BJ (cell line): ENCODE results near the gene PRDM10. TPM values are rescaled to one million over a fixed set of nuclear protein-coding genes. Genes with fewer than 3 reads are reported as not detected.

Experiments used
- CTCF ChIA-PET: fragments of 350-600 bp; formaldehyde crosslinking; extraction: SDS; loops from one replicate; lab custom pipeline; 2021; ENCODE audit warnings: antibody characterized with exemption, inconsistent platforms; lab: Yijun Ruan, JAX
- POLR2A ChIA-PET: fragments of 300-600 bp; sonication (Branson Sonifier 250); formaldehyde crosslinking; extraction: SDS; loops from one replicate; lab custom pipeline; 2021; ENCODE audit warnings: antibody characterized with exemption; lab: Charles Lee
- DNase-seq: peaks from one replicate; pipeline ENCODE4 v3.0.0-alpha.2; 2011; ENCODE audit warnings: low read depth
- H3K27me3 ChIP-seq: 2 replicates; pipeline ENCODE4 v1.6.0; 2011; ENCODE audit warnings: low read length; ENCODE audit not compliant: control insufficient read depth, insufficient read depth
- H3K36me3 ChIP-seq: 2 replicates; pipeline ENCODE4 v1.5.1; 2011; ENCODE audit warnings: low read length; ENCODE audit not compliant: control insufficient read depth, insufficient read depth
- H3K4me3 ChIP-seq: 2 replicates; pipeline ENCODE4 v1.5.1; 2011; ENCODE audit warnings: low read depth, mild to moderate bottlenecking, control low read depth, low read length
- polyA plus RNA-seq: library from polyadenylated mRNA; depleted of rRNA; stranded (reverse); fragments of >200 nt; gene quantifications from 2 replicates; pipeline ENCODE4 v1.2.3, GENCODE V29; 2011
- TF ChIP-seq, protein P1 (sequence below): IDR thresholded peaks from 2 replicates; pipeline ENCODE4 v1.5.1; 2011; ENCODE audit warnings: low read depth, mild to moderate bottlenecking, control low read depth, inconsistent platforms, low read length, moderate library complexity; ENCODE audit not compliant: insufficient read depth

PRDM10 gene
- polyA plus RNA-seq, 1 experiment: 5.5 TPM

DNA sequence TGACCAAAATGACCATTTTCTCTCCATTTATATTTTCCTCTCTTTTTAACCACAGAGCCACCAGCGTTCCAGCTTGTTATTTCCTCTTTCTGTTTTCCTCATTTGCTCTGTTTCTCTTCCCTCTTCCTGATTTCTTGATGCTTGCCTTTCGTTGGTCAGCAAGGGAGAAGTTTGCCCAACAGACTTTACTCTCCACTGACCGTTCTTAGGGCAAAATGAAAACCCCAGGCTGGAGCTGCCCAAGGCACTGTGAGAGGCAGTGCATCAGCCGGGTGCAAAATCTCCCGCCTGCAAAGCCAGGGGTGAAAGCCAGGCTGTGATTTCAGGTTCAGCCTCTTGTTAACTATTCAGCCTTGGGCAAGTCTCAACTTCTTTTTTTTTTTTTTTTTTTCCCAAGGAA lies 40.9 kb upstream of the PRDM10 start:
- ChIA-PET CTCF (no interaction called here), POLR2A (no interaction called here)
- no peaks in the 10 kb centered on the region for H3K36me3 ChIP-seq
- DNase-seq: no peak
- H3K4me3 ChIP-seq: no peak overlapping the region
- H3K27me3 ChIP-seq: no peaks in the 10 kb centered on the region
- TF ChIP-seq, protein P1, sequence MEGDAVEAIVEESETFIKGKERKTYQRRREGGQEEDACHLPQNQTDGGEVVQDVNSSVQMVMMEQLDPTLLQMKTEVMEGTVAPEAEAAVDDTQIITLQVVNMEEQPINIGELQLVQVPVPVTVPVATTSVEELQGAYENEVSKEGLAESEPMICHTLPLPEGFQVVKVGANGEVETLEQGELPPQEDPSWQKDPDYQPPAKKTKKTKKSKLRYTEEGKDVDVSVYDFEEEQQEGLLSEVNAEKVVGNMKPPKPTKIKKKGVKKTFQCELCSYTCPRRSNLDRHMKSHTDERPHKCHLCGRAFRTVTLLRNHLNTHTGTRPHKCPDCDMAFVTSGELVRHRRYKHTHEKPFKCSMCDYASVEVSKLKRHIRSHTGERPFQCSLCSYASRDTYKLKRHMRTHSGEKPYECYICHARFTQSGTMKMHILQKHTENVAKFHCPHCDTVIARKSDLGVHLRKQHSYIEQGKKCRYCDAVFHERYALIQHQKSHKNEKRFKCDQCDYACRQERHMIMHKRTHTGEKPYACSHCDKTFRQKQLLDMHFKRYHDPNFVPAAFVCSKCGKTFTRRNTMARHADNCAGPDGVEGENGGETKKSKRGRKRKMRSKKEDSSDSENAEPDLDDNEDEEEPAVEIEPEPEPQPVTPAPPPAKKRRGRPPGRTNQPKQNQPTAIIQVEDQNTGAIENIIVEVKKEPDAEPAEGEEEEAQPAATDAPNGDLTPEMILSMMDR: no peak

DNA sequence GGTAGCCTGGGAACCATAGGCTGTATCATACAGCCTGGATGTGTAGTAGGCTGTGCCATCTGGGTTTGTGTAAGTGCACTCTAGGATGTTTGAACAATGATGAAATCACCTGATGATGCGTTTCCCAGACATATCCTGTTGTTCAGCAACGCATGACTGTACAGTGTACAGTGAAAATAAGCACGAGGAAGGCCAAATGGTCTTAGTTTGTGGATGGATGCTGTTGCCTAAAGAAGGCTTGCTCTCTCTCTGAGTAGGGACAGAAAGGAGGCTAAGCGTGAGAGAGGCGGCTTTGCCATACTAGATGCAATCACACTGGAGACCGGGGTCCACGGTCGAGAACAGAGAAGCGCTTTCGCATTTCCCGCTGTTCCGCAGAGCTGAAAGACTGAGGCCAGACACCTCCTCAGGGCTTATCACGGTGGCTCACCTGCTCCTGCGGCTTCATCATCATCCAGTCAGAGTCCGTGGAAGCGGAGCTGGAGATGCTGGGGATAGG lies 39.5 kb upstream of the PRDM10 start:
- ChIA-PET CTCF (no interaction called here), POLR2A (no interaction called here)
- peak; percentile 71 for DNase-seq
- Histone ChIP-seq H3K27me3 (no peaks in the 10 kb centered on the region), H3K36me3 (no peaks in the 10 kb centered on the region), H3K4me3 (no peak overlapping the region)
- TF ChIP-seq, protein P1: no peak

DNA sequence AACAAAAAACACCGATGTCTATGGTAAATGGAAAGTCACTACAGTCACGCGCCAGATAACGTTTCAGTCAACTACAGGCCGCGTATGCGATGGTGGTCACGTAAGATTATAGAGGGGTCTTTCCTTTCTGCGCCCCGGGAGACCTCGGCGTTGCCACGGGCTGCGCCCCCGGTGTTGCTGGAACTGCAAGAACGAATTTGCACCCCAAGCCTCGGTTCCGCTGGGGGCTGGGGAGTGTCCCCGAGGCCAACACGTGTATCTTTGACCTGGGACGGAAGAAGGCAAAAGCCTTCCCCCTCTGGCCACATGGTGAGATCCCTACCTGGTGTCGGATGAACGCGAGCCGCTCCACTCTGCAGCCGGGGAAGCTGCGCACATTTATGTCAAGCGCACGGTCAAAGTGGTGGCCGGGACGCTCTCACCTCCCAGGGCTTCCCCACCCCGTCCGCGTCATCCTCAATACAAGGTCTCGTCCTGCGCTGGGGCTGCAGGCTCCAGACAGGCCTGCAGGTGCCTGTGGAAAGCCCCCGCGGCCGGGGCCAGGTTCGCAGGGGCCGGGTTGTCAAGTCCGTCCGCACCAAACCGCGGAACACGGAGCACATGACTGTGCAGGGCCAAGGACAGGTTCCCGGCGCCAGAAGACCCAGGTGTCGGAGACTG lies 37.8 kb upstream of the PRDM10 start:
- H3K4me3 ChIP-seq: no peak overlapping the region
- TF ChIP-seq, protein P1: no peak
- ChIA-PET POLR2A (no interaction called here), CTCF (no interaction called here)
- DNase-seq: no peak
- no peaks in the 10 kb centered on the region for H3K36me3 ChIP-seq
- H3K27me3 ChIP-seq: no peaks in the 10 kb centered on the region

DNA sequence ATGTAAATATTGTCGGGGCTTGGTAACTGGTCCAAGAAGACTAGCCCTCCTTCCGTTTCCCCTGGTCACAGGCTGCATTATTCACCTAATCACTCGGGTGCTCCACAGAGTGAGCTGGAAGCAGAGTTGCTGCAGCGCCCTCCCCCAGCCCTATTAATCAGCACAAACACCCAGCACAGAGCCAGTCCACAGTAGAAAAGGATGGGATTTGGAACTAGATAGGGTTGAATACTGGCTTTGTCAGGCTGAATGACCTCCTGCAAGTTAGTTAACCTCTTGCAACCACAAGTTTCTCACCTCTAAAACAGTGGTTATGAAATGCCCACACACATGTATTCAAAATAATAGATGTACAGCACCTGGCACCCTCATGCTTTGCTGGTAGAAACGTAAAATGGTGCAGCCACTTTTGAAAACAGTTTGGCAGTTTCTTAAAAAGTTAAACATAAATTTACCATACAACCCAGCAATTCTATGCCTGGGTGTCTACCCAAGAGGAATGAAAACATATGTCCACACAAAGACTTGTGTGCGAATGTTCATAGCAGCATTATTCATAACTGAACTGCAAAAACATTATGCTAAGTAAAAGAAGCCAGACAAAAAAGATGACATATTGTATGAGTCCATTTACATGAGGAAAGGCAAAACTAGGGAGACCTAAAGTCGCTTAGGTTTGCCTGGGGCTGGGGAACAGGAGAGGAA lies 35.4 kb upstream of the PRDM10 start:
- Histone ChIP-seq H3K4me3 (no peak overlapping the region), H3K27me3 (no peaks in the 10 kb centered on the region), H3K36me3 (no peaks in the 10 kb centered on the region)
- ChIA-PET POLR2A (no interaction called here), CTCF (no interaction called here)
- DNase-seq: no peak
- TF ChIP-seq, protein P1: no peak

DNA sequence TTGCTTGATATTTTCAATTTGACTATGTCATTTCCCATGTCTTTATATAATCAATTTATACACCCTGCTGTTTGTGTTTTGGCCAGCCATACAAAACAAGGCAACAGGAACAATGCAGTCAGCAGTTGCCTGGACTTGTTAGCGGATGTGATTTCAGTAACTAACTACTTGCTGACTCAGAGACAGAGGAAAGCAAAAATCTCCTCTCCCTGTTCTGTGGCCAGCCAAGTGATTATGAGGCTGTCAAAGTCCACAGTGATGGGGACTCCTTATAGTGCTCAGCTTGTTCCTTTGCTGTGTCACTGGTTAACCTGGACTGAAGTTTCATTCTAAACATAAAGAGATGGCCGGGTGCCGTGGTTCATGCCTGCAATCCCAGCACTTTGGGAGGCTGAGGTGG lies 34.4 kb upstream of the PRDM10 start:
- no peaks in the 10 kb centered on the region for H3K27me3 ChIP-seq
- DNase-seq: no peak
- H3K4me3 ChIP-seq: no peak overlapping the region
- ChIA-PET POLR2A (no interaction called here), CTCF (no interaction called here)
- H3K36me3 ChIP-seq: no peaks in the 10 kb centered on the region
- TF ChIP-seq, protein P1: no peak
